GM12801 (cell line): ENCODE measurements around the gene OR2B6.

Experiments used
- CTCF ChIP-seq: IDR thresholded peaks from one replicate; pipeline ENCODE4 v1.5.1; 2011; ENCODE audit warnings: control low read depth; ENCODE audit not compliant: insufficient read length; ENCODE audit errors: extremely low read depth

Gene OR2B6

GRCh38 chr6:27948237-27948636, 8.8 kb upstream of the OR2B6 start:
- no peak for TF ChIP-seq CTCF

- TF ChIP-seq CTCF = no peak
These were observed 6.0 kb upstream of the OR2B6 start for GRCh38 chr6:27951040-27951439.

GRCh38 chr6:27957516-27957915, 475 bp downstream of the OR2B6 start:
- TF ChIP-seq CTCF = no peak

GRCh38 chr6:27962506-27962905, 5.5 kb downstream of the OR2B6 start:
- no peak for TF ChIP-seq CTCF

GRCh38 chr6:27966044-27966443, 9.0 kb downstream of the OR2B6 start:
- TF ChIP-seq CTCF = no peak

GRCh38 chr6:27966816-27967426, 9.9 kb downstream of the OR2B6 start:
- no peak for TF ChIP-seq CTCF

GRCh38 chr6:27970444-27970843, 13.4 kb downstream of the OR2B6 start:
- no peak for TF ChIP-seq CTCF
